ENCODE measurements around the gene ERMAP.

- no peak for TF ChIP-seq POLR2A (IDR thresholded peaks at IDR 0.05)
- TF ChIP-seq CTCF (IDR thresholded peaks at IDR 0.05): no peak
These were observed 63.5 kb downstream of the ERMAP start for GRCh38 chr1:42880384-42880783.
